Measurements from ENCODE around the gene HPGD. TPM values are rescaled to one million over a fixed set of nuclear protein-coding genes. Genes with fewer than 3 reads are reported as not detected.

HPGD gene
- total and polyA plus RNA-seq, 8 donors: 0.08 to 3.9 (median 1.3) TPM

- Histone ChIP-seq H3K27me3 (no peaks in the 10 kb centered on the region), H3K9me3 (no peaks in the 10 kb centered on the region), H3K27ac (no peak overlapping the region), H3K4me3 (no peak overlapping the region), H3K4me1 (no peaks in the 10 kb centered on the region), H3K36me3 (no peaks in the 10 kb centered on the region)
- TF ChIP-seq CTCF (IDR thresholded peaks at IDR 0.05): no peak
- ATAC-seq: no peak
- intact Hi-C loops (cut with DNase I): no loop called here
- FAIRE-seq: no peak
- WGBS, 2 donors: 71 to 83% methylated on average over 3 of the region's 3 CpGs
- DNase-seq: no peak
These were observed 38.5 kb downstream of the HPGD start for GRCh38 chr4:174483792-174484191.

- no peak for TF ChIP-seq CTCF (IDR thresholded peaks at IDR 0.05)
- no peaks in the 10 kb centered on the region for H3K9me3 ChIP-seq
- FAIRE-seq (no peak), ATAC-seq (no peak), DNase-seq (no peak)
- H3K36me3 ChIP-seq: no peaks in the 10 kb centered on the region
- H3K4me1 ChIP-seq: no peaks in the 10 kb centered on the region
- H3K4me3 ChIP-seq: no peak overlapping the region
- H3K27ac ChIP-seq: no peak overlapping the region
- H3K27me3 ChIP-seq: no peaks in the 10 kb centered on the region
- 96 to 97% methylated on average over 2 of the region's 2 CpGs for WGBS, 2 donors
- intact Hi-C loops (cut with DNase I): no loop called here
These were observed 43.1 kb downstream of the HPGD start for GRCh38 chr4:174479140-174479539.

- ATAC-seq (no peak), DNase-seq (no peak), FAIRE-seq (no peak)
- no peaks in the 10 kb centered on the region for H3K36me3 ChIP-seq
- H3K27ac ChIP-seq: no peak overlapping the region
- no peaks in the 10 kb centered on the region for H3K4me1 ChIP-seq
- TF ChIP-seq CTCF (IDR thresholded peaks at IDR 0.05): no peak
- H3K4me3 ChIP-seq: no peak overlapping the region
- intact Hi-C loops (cut with DNase I): no loop called here
- H3K9me3 ChIP-seq: no peaks in the 10 kb centered on the region
- 76 to 82% methylated on average over 3 of the region's 3 CpGs for WGBS, 2 donors
- no peaks in the 10 kb centered on the region for H3K27me3 ChIP-seq
These were observed 46.8 kb downstream of the HPGD start for GRCh38 chr4:174475528-174475927.

- Histone ChIP-seq H3K9me3 (no peaks in the 10 kb centered on the region), H3K27me3 (no peaks in the 10 kb centered on the region), H3K36me3 (no peaks in the 10 kb centered on the region), H3K4me1 (no peaks in the 10 kb centered on the region), H3K27ac (no peak overlapping the region), H3K4me3 (no peak overlapping the region)
- 75% methylated on average over 8 of the region's 8 CpGs for WGBS, 2 donors
- FAIRE-seq (no peak), DNase-seq (no peak), ATAC-seq (no peak)
- no peak for TF ChIP-seq CTCF (IDR thresholded peaks at IDR 0.05)
- intact Hi-C loops (cut with DNase I): no loop called here
These were observed 47.7 kb downstream of the HPGD start for GRCh38 chr4:174474457-174475075.

- Histone ChIP-seq H3K27ac (no peak overlapping the region), H3K27me3 (no peaks in the 10 kb centered on the region), H3K9me3 (no peaks in the 10 kb centered on the region), H3K36me3 (no peaks in the 10 kb centered on the region), H3K4me3 (no peak overlapping the region), H3K4me1 (no peaks in the 10 kb centered on the region)
- FAIRE-seq: no peak
- no peak for DNase-seq
- intact Hi-C loops (cut with DNase I): no loop called here
- TF ChIP-seq CTCF (IDR thresholded peaks at IDR 0.05): no peak
- no peak for ATAC-seq
- 79 to 82% methylated on average over 3 of the region's 3 CpGs for WGBS, 2 donors
These were observed 55.2 kb downstream of the HPGD start for GRCh38 chr4:174467107-174467506.
